Esophagus mucosa (tissue), 1 donor: Measurements from ENCODE around the gene HSF2BP. TPM values are rescaled to one million over a fixed set of nuclear protein-coding genes. Genes with fewer than 3 reads are reported as not detected.
"Not testable (repeated sequence)": the region's sequence is repeated elsewhere in the genome, so short reads cannot be mapped to it uniquely, and the experiment has no call there.

Experiments used
- ATAC-seq: fragments of 200-7000 bp; cut with Tn5 transposase; one replicate; pipeline ENCODE4 v1.9.1; 2020
- total RNA-seq: library from RNA; stranded (reverse); gene quantifications from one replicate; pipeline ENCODE4 v1.2.4, GENCODE V29; 2023
- donor health status: DM: yes; HTN: yes; CAD: no.

Gene HSF2BP
- total RNA-seq, 1 donor from 2014 or later = 0.92 TPM

DNA sequence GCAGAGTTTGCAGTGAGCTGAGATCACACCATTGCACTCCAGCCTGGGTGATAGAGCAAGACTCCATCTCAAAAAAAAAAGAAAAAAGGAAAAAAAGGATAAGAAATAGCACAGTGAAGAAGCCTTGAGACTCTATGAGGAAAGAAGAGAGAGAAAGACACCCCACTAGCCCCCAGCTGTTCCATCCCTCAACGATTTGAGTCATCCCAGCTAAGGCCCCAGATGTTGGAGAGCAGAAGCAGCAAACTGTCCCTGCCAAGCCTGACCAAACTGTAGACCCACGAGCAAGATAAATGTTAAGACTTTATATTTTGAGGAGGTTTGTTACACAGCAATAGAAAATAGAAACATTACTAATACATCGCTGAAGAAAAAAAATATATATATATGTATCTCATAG is 42.4 kb downstream of the HSF2BP start:
- ATAC-seq = not testable (repeated sequence)

DNA sequence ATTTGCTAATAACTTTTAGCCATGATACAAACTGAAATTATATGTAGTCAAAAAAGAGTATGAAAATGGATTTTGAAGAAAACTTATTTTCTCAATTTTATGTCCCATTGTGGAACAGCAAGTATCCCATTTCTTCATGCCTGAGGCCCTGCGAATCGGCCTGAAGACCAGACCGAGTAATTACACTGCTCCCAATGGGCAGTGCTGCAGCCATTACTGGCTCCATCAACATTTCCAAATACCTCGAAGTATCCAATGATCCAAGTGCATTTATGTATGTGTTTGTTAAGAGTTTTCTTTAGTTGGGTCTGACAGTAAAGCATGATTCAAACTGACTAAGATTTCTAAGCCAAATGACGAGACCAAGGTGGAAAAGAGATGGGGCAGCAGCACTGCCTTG is 44.4 kb downstream of the HSF2BP start:
- no peak for ATAC-seq

DNA sequence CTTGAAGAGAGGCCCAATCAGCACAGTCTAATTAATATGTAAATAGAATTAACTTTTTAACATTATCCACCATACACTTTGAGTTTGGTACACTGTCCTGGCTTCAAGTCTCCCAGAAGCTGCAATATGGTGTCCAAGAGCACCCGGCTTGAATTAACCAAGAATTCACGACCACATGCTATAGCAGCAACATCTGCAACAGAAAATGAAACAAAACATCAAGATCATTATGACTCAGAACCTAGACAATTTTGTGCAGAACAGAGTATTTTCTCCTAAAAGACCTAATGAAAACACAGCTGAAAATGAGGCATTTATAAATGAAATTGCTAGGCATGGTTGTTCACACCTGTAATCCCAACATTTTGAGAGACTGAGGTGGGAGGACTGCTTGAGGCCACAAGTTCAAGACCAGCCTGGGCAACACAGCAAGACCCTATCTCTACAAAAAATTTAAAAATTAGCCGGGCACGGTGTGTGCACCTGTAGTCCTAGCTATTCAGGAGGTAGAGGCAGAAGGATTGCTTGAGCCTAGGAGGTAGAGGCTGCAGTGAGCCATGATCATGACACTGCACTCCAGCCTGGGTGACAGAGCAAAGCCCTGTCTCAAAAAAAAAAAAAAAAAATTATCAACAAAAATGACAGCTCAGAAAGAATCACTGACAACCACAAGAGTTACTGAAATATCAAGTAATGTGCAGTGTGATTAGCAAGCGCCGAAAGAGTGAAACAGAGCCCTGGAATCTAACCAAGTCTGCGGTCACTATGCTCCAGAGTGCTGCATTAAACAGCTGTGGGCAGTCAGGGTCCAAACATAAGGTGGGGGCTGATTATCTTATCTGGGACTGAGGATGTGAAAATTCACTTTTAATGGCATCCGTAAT is 45.3 kb downstream of the HSF2BP start:
- no peak for ATAC-seq

DNA sequence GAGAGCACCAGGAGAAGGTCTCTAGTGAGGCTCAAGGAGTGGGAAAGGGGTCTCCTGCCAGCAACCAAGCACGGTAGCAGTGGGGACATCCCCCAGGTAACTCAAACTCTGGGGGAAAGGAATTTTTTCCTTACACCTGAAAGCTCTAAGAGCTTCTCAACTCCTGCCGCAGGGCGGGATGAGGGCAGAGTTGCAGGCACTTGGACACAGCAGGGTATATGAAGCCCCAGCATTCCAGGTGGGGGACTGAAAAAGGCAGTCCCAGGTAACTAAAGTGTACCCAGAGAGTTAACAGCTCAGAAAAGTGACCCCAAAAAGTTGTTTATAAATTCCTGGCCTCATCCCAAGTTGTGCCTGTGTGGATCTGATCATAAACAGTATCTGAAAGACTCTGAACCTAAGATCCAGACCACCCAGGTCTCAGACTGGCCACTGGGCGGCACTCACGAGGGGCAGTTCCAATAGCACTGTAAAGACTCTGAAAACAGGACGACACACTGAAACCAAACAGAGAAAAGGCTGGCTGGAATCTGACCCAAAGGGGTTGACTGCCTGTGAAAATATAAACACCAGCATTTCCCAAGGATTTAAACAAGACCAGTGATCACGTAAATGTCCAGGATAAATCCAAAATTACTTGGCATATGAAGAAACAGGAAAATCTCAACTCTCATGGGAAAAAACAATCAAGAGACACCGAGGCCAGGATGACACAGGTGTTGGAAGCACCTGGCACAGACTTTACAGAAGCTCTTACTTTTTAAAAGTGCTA is 47.5 kb downstream of the HSF2BP start:
- peak; percentile 55 for ATAC-seq

DNA sequence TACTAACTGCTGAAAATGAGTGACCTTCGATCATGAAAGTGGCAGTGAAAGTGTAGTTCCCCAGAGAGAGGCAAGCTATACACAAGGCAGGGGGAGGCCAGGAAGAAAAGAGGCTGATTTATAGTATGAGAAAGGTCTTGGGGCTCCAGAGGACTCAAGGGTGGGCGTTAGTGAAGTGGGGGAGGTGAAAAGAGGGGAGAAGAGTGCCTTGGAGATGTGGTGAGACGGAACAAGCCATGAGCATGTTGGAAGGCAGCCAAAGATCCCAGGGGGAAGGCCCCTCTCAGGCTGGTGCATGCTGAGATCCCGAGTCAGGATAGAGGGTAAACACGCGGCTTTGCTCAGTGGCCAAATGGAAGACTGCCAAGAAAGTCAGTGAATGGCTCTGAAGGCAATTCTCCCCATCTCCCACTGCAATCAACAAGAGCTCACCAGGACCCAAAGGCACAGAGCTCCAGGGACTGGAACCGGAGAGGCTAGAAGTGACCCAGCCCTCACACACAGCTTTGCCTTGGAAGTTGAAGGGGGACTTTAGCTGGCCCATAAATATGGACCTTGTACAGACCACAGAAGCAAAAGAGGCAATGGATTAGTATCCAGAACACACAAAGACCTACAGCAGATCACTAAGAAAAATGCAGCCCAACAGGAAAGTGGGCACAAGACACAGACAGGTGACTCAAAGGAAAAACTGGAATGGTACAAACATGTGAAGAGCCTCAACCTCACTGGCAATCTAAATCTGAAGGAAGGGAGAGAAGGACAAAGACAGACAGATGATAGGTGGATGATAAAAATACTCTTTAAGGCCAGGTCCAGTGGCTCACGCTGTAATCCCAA is 49.6 kb downstream of the HSF2BP start:
- peak; percentile 51 for ATAC-seq

DNA sequence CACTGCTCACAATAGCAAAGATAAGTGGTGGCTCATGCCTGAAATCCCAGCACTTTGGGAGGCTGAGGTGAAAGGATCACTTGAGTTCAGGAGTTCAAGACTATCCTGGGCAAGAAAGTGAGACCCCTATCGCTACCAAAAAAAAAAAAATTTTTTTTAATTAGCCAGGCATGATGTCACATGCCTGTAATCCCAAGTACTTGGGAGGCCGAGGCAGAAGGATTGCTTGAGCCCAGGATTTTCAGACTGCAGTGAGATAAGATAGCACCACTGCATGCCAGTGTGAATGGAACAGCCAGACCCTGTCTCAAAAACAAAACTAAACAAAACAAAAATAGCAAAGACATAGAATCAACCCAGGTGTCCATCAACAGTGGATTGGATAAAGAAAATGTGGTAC is 50.6 kb downstream of the HSF2BP start:
- no peak for ATAC-seq

DNA sequence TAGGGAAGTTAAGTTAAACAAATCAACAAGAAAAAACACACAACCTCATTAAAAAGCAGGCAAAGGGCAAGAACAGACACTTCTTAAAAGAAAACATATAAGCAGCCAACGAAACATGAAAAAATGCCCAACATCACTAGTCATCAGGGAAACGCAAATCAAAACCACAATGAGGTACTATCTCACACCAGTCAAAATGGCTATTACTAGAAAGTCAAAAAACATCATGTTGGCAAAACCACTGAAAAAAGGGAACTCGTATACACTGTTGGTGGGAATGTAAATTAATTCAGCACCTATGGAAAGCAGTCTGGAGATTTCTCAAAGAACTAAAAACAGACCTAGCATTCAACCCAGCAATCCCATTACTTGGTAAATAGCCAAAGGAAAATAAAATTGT is 51.1 kb downstream of the HSF2BP start:
- ATAC-seq = no peak

DNA sequence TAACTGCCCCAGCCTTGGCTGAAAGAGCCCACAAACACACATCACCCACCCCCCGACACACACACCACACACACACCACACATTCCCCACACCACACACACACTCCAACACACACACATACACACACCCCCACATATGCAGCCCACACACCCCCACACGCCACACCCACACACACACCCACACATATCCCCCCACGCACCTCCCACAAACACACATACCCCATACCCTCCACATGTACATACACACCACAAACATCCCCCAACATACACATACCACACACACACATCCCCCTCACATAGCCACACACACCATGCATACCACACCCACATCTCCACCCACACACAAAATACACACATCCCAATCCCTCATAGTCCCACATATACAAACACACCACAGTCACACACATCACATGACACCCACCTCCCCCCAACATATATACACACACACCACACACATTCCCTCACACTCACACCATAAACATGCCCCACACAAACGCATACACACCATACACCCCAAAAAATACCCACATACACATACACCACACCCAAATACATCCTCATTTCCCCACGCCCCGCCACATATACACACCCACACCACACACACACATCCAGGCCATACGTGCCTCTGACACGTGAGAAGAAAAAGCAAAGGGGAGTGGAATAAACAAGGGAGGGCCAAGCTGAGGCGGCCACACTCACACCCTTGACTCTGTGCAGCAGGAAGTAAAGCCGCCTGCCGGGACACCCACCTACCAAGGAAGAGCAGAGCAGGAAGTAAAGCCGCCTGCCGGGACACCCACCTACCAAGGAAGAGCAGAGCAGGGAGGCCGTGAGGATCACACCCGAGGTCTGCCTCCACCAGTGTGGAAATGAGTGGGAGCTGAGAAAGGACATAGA is 53.7 kb downstream of the HSF2BP start:
- ATAC-seq = no peak

DNA sequence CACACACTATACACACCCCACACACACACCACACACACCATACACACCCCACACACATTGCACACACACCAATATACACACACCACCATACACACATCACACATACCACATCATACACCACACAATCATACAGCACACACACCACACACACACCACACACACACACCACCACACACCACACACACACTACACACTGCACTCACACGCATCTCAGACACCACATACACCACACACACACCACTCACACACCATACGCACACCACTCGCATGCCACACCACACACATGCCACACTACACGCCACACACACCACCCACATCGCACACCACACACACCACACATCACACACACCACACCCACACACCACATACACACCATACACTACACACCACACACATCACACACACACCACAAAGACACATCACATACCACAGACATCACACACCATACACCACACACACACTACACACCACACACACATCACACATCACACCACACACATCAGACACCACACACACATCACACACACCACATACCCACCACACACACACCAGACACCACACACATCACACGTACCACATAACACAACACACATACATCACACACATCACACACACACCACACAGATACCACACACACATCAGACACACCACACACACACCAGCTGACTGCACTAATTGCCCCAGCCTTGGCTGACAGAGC is 54.6 kb downstream of the HSF2BP start:
- peak; percentile 7 for ATAC-seq

DNA sequence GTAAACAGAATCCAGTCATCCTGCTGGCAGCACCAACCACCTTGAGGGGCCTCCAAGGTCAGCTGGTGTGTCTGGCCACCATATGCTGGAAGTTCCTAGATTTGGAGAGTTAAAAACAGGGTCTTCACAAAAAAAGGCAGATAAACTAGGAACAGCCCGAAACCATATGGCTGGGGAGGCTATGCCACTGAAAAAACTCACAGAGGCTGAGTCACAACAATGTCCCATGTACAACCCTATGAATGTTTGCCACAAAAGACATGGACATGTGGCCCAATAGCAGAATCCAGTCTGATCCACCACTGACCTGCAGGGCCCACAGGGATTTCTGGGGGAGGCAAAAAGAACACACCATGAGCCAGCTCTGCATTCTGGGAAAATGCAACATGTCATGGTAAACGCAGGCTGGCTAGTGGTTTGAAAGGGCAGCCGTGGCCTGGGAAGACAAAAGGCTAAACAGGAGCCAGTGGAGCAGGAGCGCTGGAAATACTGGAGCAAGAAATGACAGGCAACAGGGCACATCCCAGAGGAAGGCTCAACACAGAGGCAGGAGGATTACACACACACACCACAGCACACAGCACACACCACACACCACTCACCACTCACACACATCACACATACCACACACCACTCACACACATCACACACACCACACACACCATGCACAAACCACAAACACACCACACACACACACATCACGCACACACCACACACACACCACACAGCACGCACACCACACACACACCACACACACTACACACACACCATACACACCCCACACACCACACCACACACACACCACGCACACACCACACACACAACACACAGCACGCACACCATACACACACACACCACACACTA is 55.4 kb downstream of the HSF2BP start:
- ATAC-seq = peak; percentile 8

DNA sequence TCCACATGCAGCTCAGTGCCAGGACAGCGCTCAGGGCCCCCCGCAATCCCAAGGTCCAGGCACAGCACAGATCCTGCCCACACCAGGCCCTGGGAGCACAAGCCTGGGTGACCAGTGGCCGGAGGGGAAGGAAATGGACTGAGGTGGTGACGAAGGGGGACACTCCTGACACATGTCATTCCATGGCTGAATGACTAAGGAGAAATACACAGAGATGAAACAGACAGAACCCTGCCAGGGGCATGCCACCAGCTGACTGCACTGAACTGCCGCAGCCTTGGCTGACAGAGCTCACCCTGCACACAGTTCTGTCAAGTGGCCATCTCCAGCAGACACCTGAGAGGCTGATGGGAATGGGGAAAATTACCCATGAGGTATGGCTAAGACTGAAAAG is 56.1 kb downstream of the HSF2BP start:
- no peak for ATAC-seq

DNA sequence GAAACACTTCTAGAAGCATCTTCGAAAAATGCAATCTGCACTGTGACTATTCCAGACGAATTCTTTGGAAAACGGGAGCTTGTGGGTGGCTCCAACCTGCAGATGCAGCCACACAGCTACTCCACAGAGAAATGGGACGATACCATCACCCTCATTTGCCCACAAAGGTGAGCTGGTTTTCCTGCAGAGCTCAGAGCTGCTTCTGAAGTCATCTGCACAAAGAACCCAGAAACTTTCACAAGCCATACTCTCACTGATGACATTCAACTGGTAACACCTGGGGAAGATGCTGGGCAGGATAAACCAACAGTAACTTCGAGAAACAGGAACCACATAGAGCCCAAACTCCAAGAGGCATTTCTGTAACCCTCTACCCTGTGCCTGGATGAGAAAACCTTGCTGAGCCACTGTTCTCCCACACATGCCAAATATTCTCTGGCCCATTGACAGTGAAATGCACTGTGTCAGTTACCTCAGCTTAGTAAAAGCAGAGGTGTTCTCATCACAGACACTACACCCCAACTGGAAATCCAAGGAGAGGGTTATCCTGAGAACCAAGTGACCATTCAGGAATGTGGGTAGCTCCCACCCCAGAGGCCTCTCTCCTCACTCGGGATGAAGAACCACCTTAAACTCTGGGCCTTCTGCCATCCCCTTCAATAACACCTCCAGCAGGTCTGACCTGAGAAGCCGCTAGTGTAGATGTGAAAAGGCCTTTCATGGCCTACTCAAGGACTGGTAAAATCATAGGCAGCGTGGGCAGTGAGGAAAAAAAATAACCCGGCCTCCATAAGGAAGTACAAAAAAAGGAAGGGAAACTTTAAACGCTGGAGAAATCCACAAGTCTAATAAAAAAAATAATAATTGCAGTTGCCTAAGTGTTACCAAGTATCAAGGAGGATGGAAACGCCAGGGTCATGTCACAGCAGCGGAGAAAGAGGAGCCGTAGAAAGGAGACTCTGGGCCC is 56.7 kb downstream of the HSF2BP start:
- no peak for ATAC-seq

DNA sequence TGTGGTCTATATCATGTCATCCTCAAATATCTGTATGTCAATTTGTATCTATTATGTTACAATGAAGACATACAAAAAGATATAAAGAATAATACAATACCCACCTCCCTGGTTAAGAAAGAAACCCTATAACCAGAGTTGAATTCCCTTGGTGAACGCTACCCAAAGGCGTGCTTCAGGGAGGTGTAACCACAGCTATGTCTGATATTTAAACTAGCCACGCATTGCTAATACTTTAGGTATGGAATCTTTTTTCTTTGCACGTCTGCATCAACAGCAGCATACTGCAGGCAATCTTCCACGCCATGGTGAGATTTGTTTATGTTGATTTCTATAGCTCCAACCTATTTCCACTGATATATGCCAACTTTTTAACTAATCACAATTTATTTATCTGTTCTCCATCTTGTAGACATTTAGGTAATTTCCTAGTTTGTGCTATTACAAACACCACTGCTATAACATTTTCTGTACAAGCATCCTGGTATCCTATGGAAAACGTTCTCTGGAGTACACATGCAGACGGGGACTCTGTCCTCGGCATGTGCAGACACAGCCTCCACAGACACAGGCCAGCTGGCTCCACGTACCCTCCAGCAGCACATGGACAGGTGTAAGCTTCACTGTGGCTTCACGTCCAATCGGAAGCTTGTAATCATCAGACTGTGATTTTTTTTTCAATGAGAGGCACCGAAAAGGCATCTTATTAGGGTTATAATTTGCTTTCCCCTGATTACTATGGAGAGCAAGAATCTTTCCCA is 58.5 kb downstream of the HSF2BP start:
- ATAC-seq = no peak

DNA sequence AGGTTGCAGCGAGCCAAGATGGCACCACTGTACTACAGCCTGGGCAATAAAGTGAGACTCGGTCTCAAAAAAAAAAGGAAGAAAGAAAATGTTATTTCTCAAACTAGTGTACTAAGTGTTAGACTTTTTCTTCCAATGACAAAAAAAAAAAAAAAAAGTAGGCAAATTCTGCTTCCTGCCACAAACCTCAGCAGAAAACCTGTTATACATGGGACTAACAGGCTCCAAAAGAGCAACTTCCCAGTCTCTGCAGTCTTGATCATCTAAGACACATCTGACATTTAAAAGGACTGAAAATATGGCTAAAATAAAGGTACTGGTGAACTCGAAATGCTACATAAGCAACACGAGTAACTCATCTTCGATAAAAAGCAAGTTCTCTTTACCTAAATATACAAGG is 59.6 kb downstream of the HSF2BP start:
- ATAC-seq = no peak

DNA sequence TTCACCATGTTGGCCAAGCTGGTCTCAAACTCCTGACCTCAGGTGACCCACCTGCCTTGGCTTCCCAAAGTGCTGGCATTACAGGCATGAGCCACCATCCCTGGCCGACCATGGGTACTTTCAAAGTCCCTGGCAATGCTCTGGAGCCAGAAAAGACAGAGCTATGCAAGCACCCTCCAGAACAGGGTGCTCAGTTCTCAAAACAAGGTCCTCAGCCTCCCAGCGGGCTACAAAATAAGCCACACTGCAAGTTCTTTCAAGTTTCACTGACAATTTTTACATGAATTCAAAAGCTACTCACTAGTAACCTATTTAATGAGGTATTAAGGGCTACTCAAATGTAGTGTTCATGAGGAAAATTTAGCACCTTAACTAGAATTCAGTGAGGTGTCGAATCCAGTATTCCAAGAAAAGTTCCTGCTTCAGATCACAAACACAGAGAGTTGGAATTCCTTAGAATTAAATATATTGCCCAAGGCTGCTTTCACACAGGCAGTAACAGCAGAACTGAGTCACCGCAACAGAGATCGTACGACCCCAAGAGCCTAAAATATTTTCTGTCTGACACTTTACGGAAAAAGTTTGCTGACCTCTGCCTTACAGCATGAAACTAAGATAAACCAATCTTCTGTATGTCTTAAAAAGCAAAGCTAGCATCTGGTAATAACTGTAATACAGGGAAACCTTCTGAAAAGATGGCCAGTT is 60.7 kb downstream of the HSF2BP start:
- no peak for ATAC-seq

DNA sequence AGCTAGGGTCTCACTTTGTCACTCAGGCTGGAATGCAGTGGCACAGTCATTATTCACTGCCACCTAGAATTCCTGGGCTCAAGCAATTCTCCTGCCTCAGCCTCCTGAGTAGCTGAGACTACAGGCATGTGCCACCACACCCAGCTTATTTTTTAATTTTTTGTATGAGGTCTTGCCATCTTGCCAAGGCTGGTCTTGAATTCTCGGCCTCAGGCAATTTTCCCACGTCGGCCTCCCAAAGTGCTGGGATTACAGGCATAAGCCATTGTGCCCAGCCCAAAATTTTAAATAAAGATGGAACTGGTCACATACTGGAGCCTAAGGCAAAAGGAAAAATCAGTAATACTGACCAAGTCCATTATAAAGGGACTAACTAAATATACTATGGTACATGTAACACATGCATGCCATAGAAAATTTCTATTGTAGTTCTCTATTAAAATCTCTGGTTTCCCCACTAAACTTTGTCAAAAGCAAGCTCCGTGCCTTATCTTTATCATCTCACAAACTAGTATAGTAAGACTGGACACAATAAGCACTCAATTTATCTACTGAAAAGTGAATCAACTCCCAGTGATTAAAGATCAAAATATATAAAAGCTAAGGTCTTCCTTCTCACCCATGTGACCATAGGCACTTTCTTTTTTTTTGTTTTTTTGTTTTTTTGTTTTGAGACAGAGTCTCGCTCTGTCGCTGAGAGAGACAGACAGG is 61.6 kb downstream of the HSF2BP start:
- no peak for ATAC-seq

DNA sequence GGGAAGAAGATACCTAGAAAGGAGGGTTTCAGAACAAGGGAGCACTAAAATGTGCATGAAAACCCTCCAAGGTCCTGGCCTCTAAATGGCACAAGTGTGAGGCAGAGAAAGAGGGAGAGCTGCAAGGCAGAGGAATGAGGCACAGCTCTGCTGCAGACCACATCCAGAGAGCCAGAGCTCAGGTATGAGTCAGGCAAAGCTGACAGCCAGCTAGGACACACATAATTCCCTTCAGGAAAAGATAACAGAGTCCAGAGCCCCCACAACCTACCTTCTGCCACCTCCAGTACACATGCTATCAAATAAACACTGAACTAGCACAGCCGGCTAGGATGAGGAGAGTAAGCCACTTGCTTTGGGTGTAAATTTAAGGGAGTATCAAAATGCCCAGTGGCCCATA is 62.2 kb downstream of the HSF2BP start:
- no peak for ATAC-seq
